K562 (cell line): ENCODE results near the gene ACER3. TPM values are rescaled to one million over a fixed set of nuclear protein-coding genes. Genes with fewer than 3 reads are reported as not detected.

Source experiments
- AFF1 ChIP-seq, 2 experiments: fragments of 450-650 bp; IDR thresholded peaks; 2 replicates each; pipeline ENCODE4 v1.6.1; 2018; ENCODE audit warnings: mild to moderate bottlenecking in 2 of 2, low read depth in 1 of 2; ENCODE audit not compliant: partially characterized antibody in 2 of 2
- BCLAF1 ChIP-seq, 2 experiments: fragments of 450-650 bp in 1 of 2; IDR thresholded peaks; 2 replicates each; pipeline ENCODE4 v1.6.1; 2011 to 2017; ENCODE audit warnings: low read depth in 2 of 2, antibody characterized with exemption in 1 of 2, borderline replicate concordance in 1 of 2, low read length in 1 of 2, mild to moderate bottlenecking in 1 of 2, mixed read lengths in 1 of 2; ENCODE audit not compliant: control insufficient read depth in 1 of 2
- KDM4B ChIP-seq, 2 experiments: fragments of 450-650 bp in 1 of 2; sonication (generic) in 1 of 2; IDR thresholded peaks; 2 replicates each; pipeline ENCODE4 v1.6.1; 2016 to 2017; ENCODE audit warnings: borderline replicate concordance in 2 of 2, antibody characterized with exemption in 1 of 2, low read depth in 1 of 2, mild to moderate bottlenecking in 1 of 2
- NCOA1 ChIP-seq: fragments of 450-650 bp; IDR thresholded peaks from 2 replicates; pipeline ENCODE4 v1.6.1; 2016; ENCODE audit warnings: low read depth
- ZBTB40 ChIP-seq, 2 experiments: fragments of 450-650 bp in 1 of 2; sonication (generic) in 1 of 2; formaldehyde crosslinking in 1 of 2; IDR thresholded peaks; 2 replicates each; pipeline versions ENCODE4 v1.7.1 to v1.9.0; 2016 to 2022; ENCODE audit warnings: inconsistent platforms in 1 of 2, mild to moderate bottlenecking in 1 of 2, missing genetic modification reagents in 1 of 2
- polyA plus RNA-seq, 8 experiments: library from polyadenylated mRNA; depleted of rRNA in 4 of 8; stranded (reverse) in 5 of 8; unstranded in 3 of 8; fragments of >200 nt; fragmentation: Nextera tagmentation in 2 of 8; fragmentation: Illumina TruSeq in 1 of 8; extraction: Ambion mirVana in 2 of 8; extraction: Trizol in 1 of 8; gene quantifications; 2 replicates each; pipeline versions ENCODE4 v1.2.1 to v1.2.3, GENCODE V29; 2011 to 2014; ENCODE audit warnings: inconsistent platforms in 1 of 8, missing spikeins in 1 of 8
- total RNA-seq, 7 experiments: library from RNA; depleted of rRNA in 6 of 7; stranded (reverse); fragments of >200 nt in 6 of 7; fragmentation: Illumina TruSeq in 2 of 7; extraction: Trizol in 2 of 7; gene quantifications; 2 replicates each; pipeline versions ENCODE4 v1.2.1 to v1.2.3, GENCODE V29; 2011 to 2021; ENCODE audit warnings: low replicate concordance in 1 of 7
- TF ChIP-seq, protein P1 (sequence below): sonication (generic); formaldehyde crosslinking; IDR thresholded peaks from 2 replicates; pipeline ENCODE4 v1.8.0; 2022; ENCODE audit warnings: missing genetic modification reagents, mild to moderate bottlenecking, borderline replicate concordance

Gene ACER3
- total and polyA plus RNA-seq, 9 of the 15 experiments (the other 6 are each of a cell fraction or from before 2014, with no cell fraction given): 2.0 to 23.8 (median 9.5) TPM

GRCh38 chr11:76860539-76861475 lies at the start of gene ACER3 (continued):
- TF ChIP-seq ZBTB40 (IDR thresholded peaks at IDR 0.05) (no peak), ZBTB40 (CRISPR knock-in tag; IDR thresholded peaks at IDR 0.05) (peak; percentile 41; the same call in 1 of the 2 replicates), BCLAF1 (IDR thresholded peaks at IDR 0.05; ENCODE audit: borderline replicate concordance in 1 of 2, control insufficient read depth in 1 of 2, low read depth in 2 of 2, low read length in 1 of 2) (no peak), NCOA1 (no peak), AFF1 (IDR thresholded peaks at IDR 0.05; ENCODE audit: low read depth in 1 of 2, partially characterized antibody in 2 of 2) (no peak), KDM4B (IDR thresholded peaks at IDR 0.05; ENCODE audit: borderline replicate concordance in 2 of 2, low read depth in 1 of 2) (no peak; a peak in 1 of 4 replicates)
- TF ChIP-seq, protein P1, sequence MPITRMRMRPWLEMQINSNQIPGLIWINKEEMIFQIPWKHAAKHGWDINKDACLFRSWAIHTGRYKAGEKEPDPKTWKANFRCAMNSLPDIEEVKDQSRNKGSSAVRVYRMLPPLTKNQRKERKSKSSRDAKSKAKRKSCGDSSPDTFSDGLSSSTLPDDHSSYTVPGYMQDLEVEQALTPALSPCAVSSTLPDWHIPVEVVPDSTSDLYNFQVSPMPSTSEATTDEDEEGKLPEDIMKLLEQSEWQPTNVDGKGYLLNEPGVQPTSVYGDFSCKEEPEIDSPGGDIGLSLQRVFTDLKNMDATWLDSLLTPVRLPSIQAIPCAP (CRISPR knock-in tag): no peak
